ENCODE data around the gene KRTAP1-4.

GRCh38 chr17:41013606-41014005 is 16.4 kb downstream of the KRTAP1-4 start:
- TF ChIP-seq CTCF (IDR thresholded peaks at IDR 0.05) (no peak), POLR2A (IDR thresholded peaks at IDR 0.05) (no peak)
